ENCODE data around the gene ESX1. TPM values are rescaled to one million over a fixed set of nuclear protein-coding genes. Genes with fewer than 3 reads are reported as not detected.

Gene ESX1
- total RNA-seq = not detected in 2 replicates

GRCh38 chrX:104254442-104255115 is at the start of gene ESX1:
Gene ESX1, minus strand, starts transcription at chrX:104254933. Its CDS starts 84 bp downstream, at chrX:104254849.

Other genes with a start within 250 kb of the ESX1 start
- gene H2BW1, start 241.2 kb downstream of the ESX1 start, total RNA-seq = not detected in 2 replicates
- not detected in 2 replicates for gene H2BW2, start 215.0 kb downstream of the ESX1 start, total RNA-seq
- 0.21 and 2.2 TPM in 2 replicates for gene TMSB15C, start 178.7 kb downstream of the ESX1 start, total RNA-seq
- gene ZCCHC18, start 142.4 kb downstream of the ESX1 start, total RNA-seq = under 0.01 TPM in 1 of 2 replicates, not detected in the other
- gene SLC25A53, start 97.9 kb downstream of the ESX1 start, total RNA-seq = 2.3 and 3.6 TPM in 2 replicates
- gene FAM199X, start 88.5 kb downstream of the ESX1 start, total RNA-seq = 29.4 and 35.8 TPM in 2 replicates